ENCODE results near the gene PRKG1.

PRKG1 gene

DNA sequence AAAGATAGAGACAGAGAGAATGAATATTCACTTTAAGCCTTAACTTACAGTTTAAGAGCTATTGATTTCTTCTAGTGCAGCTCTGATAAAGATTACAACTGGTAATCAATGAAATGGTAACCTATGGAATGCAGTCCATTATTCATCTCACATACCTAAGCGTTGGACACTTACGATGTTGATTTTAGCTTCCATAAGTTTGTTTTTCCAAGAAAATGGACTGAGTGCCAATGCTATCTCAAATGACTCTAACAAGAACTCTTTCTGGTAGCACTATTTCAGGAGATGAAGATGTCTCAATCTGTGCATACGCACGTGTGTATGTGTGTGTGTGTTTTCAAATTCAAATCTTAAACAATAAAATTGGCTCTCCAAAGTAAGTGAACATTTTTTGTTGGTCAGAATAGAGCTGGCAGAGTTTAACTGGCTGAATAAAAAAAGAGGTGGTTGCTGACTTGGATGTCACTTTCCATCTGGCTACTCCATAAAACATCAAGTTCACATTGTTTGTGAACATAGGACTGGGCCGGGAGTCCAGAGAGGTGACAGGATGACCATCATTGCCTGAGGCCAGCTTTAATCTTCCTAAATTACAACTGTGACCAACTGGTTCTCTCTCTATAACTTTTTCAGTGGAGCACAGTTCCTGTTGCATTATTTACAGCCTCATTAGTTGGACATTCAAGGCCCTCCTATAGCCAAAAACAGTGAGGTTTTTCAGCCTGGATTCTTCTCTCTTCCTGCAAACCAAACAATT, 732.0 kb downstream of the PRKG1 start:
- DNase-seq (ENCODE audit: low spot score) = no peak

DNA sequence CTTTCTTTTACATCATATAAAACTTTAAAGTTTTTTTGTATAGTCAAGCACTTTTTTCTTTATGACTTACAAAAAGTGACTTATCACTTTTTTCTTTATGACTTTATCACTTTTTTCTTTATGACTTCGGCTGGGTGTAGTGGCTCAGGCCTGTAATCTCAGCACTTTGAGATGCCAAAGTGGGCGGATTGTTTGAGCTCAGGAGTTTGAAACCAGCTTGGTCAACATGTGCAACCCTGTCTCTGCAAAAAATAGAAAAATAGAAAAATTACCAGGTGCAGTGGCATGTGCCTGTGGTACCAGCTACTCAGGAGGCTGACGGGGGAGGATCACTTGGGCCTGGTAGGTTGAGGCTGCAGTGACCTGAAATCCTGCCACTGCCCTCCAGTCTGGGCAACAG, 733.9 kb downstream of the PRKG1 start:
- no peak for DNase-seq (ENCODE audit: low spot score)

DNA sequence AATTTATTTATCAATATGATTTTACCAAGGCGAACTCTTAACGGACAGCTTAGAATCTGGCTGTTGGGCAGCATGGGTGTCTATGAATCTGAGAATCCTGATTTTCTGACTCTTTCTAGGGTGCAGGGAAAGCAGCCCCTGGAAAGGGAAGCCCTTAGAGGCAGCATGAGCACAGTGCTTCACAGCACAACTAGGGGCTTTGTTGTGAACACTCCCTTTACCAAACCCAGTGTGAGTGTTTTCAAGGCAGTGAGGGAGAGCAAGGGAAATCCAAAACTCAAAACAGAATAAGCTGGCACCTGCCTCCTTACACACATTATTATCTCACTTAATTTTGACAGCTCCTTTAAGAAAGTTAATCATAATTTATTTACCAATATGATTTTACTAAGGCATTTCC, 741.4 kb downstream of the PRKG1 start:
- no peak for DNase-seq (ENCODE audit: low spot score)

DNA sequence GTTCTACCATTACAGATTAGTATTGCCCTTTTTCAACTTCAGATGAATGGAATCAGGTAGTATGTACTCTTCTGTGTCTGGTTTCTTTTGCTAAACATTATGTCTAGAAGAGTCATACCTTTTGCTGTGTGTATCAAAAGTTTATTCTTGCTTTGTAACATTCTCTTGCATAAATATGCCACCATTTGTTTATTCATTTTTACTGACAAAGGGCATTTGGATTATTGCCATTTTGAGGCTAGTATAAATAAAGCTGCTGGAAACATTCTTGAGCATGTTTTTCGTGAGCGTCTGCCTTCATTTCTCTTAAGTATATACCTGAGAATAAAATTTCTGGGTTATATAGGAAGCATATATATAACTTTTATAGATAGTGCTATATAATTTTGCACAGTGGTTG, 746.8 kb downstream of the PRKG1 start:
- DNase-seq (ENCODE audit: low spot score) = no peak

DNA sequence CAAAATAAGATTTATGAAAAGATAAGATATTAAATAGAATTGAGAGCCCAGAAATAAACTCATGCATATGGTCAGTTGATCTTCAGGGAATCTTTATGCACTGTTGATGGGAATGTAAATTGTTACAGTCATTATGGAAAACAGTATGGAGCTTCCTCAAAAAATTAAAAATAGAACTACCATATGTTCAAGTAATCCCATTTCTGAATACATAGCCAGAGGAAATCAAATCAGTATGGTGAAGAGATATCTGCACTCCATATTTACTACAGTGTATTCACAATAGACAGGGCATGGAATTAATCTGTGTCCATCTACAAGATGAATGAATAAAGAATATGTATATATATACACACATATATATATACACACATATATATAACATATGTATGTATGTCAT, 747.5 kb downstream of the PRKG1 start:
- DNase-seq (ENCODE audit: low spot score) = no peak

DNA sequence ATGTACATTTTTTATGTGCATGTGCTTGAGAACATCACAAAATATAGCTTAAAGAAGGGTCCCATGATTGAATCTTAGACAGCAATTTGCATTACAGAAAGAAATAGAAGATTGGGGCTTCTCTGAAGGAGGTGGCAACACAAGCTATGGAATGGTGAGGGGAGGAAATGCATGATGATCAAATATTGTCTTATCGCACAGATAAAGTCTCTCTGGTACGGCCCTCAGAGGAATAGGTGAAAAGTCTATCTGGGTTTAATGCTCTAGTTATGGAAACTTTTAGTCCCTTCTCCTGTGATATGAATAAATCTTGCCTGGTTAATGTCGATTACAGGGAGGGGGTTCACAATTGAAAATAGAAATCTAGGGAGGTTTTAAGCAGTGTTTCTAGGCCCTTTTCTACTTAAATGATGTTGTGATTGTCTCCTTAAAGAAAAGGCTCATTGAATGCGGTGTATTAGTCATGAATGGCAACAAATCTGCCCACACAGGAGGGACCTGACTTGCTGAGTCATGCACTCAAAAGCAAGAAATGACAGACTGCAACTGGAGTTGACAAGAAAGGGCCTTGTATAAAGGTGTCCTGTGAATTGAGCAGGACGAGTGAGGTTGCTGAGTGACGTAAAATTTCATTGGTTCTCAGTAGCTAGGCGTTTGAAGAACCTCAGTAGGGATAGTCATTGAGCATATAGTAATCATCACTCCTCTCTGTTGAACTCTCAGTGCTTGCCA, 758.5 kb downstream of the PRKG1 start:
- no peak for DNase-seq (ENCODE audit: low spot score)

DNA sequence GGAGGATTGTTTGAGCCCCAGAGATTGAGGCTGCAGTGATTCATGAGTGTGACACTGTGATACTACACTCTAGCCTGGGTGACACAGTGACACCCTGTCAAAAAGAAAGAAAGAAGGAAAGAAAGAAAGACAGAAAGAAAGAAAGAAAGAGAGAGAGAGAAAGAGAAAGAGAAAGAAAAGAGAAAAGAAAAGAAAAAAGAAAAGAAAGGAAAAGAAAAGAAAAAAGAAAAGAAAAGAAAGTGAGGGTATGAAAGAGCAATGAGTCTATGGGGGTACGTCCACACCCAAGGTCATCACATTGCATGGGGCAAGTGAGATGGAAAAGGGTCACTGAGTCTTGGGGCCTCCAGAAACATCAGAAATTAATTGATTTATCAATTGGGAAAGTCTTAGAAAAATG, 760.3 kb downstream of the PRKG1 start:
- DNase-seq (ENCODE audit: low spot score) = no peak

DNA sequence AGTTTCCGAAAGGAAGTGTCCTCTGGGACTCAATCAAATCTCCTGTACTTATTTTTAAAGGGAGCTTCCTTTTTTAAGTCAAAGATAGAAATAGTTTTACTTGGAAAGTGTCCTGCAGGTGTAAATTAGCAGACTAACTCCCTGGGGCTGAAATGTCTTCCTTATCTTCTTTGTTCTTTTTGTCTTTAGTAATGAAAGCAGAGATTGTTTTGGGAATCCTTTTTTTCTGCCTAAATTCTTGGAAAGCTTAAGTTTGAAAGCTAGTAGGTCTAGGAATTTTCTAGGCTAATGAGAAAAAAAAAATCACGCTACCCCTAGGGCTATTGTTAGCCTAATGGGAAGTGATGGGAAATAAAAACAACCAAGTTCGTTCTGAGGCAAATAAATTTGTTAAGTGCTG, 764.2 kb downstream of the PRKG1 start:
- no peak for DNase-seq (ENCODE audit: low spot score)

DNA sequence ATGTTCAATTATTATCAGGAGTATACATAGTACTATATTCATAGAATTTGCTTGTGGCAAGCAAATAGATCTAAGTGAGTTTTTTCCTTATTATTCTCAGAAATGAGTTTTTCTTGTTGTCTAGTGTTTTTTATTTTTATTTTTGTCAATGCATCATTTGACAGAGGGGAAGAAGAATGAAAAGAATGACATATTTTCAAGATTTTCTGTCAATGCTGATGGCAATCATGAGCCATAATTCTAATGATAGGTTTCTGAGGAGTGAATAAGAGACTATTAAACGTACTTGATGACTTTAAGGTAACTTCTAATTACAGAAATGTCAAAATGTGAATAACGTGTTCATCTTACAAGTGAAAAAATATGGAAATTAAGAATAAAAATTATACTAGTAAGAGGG, 769.7 kb downstream of the PRKG1 start:
- DNase-seq (ENCODE audit: low spot score) = no peak

DNA sequence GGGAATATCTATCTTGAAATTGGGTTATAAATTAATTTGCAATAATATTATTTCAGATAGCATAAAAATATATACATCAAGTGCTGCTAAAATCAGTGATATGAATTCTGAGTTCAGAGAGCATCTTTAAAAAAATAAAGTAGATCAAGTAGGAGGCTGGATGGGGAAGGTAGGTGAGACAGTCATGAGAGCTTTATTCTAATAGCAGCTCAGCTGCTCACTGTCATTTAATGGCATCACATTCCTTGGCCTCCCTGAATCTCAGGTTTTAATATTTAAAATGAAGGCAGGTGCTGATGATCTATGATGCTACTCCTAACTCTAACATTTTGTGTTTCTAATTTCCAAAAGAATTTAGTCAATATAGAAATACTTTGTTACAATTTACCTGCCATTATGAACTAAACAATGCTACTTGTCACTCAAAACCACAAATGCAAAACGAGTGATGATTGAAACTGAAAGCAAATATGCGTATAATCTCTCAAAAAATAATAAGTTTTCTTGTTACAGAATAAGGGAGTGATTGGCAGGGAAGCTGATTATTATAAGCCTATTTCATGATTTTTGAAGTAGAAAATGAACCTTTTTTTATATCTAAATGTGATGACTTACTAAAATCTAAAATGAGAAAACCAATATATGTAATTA, 772.7 kb downstream of the PRKG1 start:
- no peak for DNase-seq (ENCODE audit: low spot score)

DNA sequence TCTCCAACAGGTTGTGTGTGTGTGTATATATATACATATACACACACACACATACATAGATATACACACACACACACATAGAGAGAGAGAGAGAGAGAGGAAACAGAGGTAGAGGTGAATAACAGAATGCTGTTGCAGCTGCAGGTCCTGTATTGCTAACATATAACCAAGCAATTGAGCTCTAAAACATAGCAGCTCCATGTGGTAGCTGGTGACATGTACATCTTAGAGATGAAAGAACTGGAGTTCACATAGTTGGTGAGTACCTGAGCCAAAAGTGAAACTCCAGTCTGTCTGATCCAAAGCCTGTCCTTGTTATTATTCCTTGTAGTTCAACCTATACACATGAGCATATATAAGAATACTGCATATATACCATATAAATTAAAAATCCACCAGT, 778.0 kb downstream of the PRKG1 start:
- no peak for DNase-seq (ENCODE audit: low spot score)

DNA sequence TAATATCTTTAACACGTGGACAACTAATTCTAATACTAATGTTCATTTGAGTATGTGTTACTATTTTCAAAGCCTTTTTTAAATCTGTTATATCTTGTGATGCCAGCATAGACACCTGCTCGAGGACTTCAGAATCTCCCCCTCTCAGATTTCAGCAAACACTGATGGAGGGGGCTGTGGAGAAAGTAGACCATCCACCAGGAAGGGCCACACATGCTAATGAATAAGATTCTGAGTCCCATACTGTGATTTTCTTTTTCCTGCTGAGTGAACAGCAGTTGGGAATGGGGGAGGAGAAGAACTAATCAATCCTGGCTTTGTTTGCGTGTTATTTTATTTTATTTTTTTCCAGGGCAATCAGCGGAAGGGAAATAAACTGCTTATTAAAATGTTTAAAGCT, 783.0 kb downstream of the PRKG1 start:
- DNase-seq (ENCODE audit: low spot score) = no peak

DNA sequence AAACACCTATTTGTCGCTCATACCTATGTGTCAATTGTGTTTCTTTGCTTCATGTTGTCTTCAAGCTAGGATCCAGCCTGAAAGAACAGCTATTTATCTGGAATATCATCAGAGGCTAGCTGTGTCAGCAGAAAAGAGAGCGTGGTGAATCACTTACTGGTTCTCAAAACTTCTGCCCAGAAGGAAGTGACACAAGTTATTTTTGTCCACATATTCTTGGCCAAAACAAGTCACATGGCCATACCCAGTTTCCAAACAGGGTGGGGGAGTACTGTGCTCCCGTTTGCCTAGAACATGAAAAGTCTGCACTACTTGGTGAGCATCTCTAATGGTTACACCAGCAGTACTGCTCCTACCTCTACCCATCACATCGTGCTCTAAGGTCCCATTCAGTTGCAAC, 786.0 kb downstream of the PRKG1 start:
- no peak for DNase-seq (ENCODE audit: low spot score)

DNA sequence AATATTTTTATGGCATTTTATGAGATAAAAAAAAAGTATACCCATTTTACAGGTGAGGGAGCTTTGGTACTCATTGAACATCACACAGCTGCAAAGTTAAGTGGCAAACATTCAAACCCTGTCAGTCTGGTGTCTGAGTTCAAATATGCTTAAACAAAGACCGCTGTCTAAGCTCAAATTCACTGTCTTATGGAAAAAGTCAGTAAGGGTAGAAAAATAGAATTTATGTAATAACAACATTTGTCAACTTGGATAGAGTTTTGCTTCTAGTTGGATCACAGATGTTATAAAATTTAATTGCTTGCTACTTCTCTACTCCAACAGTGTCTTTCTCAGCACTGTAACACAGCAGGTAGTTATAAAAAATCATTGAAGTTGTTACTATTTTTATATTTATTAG, 786.8 kb downstream of the PRKG1 start:
- no peak for DNase-seq (ENCODE audit: low spot score)

DNA sequence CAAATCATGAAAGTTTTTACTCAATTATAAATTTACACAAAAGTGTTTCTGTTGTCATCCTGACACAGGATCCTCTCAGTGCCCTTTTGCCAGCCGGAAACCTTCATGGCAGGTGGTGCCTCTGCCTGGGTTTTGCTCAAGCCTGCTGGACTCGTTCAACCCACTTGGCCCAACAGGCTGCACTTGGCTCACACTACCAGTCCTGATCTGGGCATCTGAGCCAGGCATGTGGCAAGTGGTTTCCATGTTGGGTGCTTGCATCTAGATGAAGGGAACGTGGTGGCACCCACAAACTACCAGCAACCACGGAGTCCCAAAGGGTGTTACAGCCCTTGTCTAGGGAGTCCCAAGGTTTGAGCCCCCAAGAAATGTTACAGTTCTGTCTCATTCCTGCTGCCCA, 787.4 kb downstream of the PRKG1 start:
- no peak for DNase-seq (ENCODE audit: low spot score)

DNA sequence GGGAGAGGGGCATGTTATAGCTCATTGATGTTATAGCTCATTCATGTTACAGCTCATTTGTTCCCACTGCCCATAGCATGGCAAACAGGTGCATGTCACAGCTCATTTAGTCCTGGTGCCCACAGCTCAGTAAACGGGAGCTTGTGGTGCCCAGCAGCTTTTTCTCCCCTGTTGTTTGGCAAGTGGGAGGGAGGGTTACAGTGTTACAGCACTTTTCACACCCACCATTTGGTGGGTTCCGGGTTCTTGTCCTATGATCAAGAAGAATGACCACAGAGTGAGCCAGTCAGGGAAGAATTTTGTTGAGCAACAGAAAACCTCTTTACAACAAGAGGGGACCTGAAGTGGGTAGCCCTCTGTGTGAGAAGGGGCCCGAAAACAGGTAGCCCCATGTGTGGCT, 787.9 kb downstream of the PRKG1 start:
- no peak for DNase-seq (ENCODE audit: low spot score)

DNA sequence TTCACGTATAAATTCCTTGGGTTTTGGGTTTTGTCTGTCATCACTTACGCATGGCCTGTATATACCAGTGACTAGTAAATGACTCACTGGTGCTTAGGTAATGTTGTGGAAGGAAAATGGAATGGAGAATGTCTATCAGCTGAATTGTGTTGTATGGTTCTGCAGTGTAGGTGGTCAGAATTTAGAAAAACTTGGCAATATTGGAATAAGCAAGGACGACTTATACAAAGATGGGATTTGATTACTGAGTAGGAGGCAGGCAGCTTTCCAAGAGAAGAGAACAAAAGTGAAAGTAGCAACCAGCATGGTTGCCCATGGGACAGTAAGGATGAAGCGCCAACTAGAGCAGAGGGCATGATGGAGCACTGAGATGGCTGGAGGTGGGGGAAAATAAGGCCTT, 793.7 kb downstream of the PRKG1 start:
- no peak for DNase-seq (ENCODE audit: low spot score)

DNA sequence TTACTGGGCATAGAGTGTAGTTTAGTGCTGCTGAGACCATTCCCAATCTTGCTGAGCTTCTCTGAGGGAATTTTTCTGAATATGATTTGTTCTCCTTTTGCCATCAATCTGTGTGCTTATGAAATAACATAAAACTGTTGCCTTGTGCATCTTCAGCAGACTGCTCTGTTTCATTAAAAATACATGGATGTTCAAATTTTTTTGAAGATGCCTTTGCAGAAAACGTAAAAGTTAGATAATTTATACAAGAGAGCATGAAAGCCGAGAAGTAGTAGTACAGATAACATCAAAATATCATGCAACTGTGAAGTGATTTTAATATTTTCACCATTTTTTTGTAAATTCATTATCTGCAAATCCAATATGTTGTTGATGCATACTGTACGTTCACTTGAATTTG, 799.8 kb downstream of the PRKG1 start:
- no peak for DNase-seq (ENCODE audit: low spot score)

DNA sequence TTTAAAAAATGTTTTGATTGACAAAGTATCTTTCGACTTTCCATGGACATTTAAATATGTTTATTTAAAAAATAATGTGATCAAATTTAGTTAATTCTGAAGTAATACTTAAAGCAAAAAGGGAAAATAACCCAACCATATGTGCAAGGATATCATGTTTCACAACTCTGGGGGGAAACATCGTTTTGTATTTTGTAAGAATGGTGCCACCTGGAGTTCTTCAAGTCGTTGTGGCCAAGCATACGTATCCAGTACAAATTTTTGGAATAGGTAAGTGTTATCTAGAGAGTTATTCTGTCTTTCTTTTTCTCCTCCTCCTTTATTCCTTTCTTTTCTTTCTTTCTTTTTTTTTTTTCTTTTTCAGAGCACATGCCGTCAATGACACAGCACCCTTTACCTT, 801.3 kb downstream of the PRKG1 start:
- DNase-seq (ENCODE audit: low spot score) = no peak

DNA sequence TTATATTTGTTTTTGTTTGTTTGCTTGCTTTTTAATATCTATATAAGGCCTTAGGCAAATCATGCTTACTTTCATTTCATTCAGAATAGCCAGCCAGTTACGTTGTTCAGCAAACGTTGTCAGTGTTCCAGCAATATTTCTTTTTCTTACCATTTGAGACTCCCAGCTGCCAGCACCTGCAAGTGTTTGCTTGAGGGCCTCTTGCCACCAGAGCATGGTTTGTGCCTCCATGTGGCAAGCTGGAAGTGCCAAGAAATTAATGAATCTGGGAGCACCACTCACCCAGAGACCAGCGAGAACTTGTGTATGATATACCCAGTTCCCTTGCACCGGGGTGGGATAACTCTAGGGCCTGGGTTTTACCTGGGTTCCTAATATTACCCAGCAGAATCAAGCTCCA, 802.2 kb downstream of the PRKG1 start:
- no peak for DNase-seq (ENCODE audit: low spot score)

DNA sequence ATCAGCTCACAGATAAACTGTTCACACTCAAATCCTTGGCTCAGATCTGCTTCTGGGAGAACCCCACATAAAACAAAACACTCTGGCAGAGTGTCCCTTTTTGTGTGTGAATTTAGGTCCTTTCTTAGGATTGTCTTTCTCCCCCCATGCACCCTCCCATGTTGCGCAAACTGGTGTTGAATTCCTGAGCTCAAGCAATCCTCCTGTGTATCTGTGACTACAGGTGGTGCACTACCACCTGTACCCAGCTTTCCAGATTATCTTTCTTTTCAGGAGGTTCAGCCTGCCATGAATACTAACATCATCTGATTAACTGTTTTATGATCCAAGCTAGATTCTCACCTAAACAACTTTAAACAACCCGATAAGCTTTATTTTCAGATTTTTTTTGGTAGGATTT, 802.7 kb downstream of the PRKG1 start:
- no peak for DNase-seq (ENCODE audit: low spot score)

DNA sequence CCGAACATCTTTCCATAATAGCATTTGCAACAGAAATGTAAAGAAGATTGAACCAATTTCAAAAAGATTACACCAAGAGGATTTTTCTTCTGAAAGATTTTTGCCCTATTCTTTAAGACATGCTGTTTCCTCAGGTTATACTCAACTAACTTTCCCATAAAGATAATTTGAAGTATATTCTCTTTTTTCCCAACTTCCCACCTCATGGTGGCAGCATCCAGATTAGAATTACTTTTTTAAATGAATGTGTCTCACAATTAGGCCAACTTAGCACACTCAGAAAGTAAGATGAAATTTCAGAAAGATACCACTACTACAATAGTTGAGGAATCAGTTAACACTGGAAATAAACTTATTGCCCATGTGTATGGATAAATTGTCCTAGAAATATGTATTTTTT, 803.3 kb downstream of the PRKG1 start:
- DNase-seq (ENCODE audit: low spot score) = no peak

DNA sequence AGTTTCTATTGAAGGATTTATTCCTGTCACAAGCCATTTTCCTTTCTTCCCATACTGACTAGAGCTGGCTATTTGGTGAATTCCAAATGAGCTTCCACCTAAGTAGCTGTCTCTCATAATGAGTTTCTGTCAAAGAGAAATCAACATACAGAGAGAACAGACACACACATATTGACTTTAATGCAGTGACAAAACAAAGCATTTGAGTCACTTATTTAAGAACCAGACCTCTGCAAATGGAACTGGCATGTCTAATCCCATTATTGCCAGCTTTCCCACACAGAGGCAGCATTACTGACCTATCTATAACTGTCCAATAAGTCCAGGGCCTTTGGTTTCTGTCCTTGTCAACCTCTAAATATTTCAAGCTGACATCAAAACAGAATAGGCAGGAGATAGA, 804.4 kb downstream of the PRKG1 start:
- no peak for DNase-seq (ENCODE audit: low spot score)

DNA sequence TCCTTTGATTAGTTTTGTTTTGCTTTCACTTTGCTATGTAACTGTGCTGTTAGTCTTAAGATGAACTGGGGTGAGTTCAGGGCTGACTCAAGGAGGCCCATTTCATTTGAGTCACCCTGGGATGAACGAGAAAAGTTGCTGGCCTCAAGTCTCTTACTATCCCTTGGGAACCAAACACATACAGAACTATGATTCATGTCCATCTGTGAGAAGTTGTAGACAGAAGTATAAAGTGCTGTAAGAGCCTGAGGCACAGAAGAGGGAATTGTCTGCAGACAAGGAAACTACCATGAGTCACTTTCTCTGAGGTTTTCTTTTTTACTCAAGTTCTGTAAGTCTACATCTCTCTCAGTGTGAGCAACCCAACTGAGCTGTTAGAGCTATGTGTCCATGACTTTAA, 805.0 kb downstream of the PRKG1 start:
- DNase-seq (ENCODE audit: low spot score) = no peak

Data from D341Med (cell line).